Effector memory CD4-positive, alpha-beta T cell (primary cell): Measurements from ENCODE around the gene HEXIM1.

ENCODE experiments used
- DNase-seq, 3 donors: peaks; one replicate each; pipeline ENCODE4 v3.0.0-alpha.2; 2020
- H3K27ac ChIP-seq: 2 replicates; pipeline ENCODE4 v1.7.0; 2013; ENCODE audit warnings: mild to moderate bottlenecking, low read length, moderate library complexity; ENCODE audit not compliant: insufficient read depth, poor library complexity, severe bottlenecking
- H3K27me3 ChIP-seq: replicated peaks from 2 replicates; pipeline ENCODE4 v1.7.0; 2013; ENCODE audit warnings: mild to moderate bottlenecking, low read length; ENCODE audit not compliant: insufficient read depth, control insufficient read depth, poor library complexity, severe bottlenecking
- H3K36me3 ChIP-seq: 2 replicates; pipeline ENCODE4 v1.7.0; 2013; ENCODE audit warnings: mild to moderate bottlenecking, low read length, moderate library complexity; ENCODE audit not compliant: control insufficient read depth, insufficient read depth
- H3K4me1 ChIP-seq: 2 replicates; pipeline ENCODE4 v1.7.0; 2013; ENCODE audit warnings: low read length, mild to moderate bottlenecking; ENCODE audit not compliant: control insufficient read depth, insufficient read depth, poor library complexity, severe bottlenecking
- H3K4me3 ChIP-seq: 2 replicates; pipeline ENCODE4 v1.7.0; 2013; ENCODE audit warnings: low read length, low read depth, mild to moderate bottlenecking; ENCODE audit not compliant: insufficient read depth, poor library complexity, severe bottlenecking
- H3K9me3 ChIP-seq: 2 replicates; pipeline ENCODE4 v1.7.0; 2013; ENCODE audit warnings: mild to moderate bottlenecking, low read length, moderate library complexity; ENCODE audit not compliant: control insufficient read depth

HEXIM1 gene

DNA sequence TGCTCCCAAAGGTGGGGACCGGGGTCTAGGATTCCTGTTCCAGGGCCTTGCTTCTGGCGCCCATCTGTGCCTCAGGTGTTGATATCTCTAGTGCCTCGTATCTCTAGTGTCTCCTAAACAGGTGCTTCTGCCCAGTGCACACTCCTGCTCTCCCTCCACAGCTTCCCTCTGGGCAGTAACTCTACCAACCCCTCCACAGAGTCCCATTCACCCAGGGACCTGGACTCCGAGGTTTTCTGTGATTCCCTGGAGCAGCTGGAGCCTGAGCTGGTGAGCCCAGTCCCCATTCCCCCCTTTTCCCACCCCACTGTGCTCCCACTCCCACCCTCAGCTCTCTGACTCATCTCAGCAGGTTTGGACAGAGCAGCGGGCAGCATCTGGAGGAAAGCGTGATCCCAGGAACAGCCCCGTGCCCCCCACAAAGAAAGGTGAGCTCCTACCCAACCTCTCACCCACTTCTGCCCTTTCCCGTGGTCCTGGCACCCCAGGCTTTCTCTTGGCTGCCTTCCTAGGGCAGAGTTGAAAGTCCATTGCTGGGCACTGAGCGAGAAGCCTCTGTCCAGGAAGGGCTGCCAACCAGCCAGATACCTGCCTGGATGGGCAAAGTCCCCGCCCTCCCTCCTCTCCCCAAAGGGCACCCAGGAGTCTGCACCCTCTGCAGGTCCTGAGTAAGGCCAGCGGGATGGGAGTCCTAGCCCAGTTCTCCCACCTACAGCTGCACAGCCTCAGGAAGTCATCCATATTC lies 10.5 kb upstream of the HEXIM1 start:
- DNase-seq: no peak
- H3K27me3 ChIP-seq: no peaks in the 10 kb centered on the region
- H3K9me3 ChIP-seq: no peaks in the 10 kb centered on the region
- H3K36me3 ChIP-seq: no peaks in the 10 kb centered on the region
- no peak overlapping the region for H3K27ac ChIP-seq
- no peak overlapping the region for H3K4me3 ChIP-seq
- H3K4me1 ChIP-seq: peaks cover 24% of the 10 kb centered on the region

DNA sequence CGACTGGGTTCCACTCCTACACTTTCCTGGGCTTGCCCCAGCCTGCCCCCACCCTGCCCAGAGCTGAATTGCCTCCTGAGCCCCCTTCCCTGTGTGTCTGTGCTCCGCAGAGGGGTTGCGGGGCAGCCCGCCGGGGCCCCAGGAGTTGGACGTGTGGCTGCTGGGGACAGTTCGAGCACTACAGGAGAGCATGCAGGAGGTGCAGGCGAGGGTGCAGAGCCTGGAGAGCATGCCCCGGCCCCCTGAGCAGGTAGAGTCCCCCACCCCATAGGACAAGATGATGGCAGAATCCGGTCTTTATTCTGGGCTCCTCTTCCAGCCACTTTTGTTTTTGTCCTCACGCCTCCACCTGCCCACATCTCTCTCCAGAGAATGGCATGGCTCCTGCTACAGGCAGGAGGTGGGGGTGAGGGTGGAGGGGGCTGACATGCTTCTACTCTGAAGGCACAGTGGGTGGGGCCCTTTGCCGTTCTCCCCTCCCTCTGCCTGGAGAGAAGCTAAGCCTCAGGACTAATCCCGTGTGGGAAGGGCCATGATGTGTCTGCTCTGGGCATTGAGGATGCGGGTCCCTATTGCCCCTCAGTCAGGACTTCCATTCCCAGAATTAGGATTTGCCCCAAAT lies 9.3 kb upstream of the HEXIM1 start:
- no peak for DNase-seq
- Histone ChIP-seq H3K9me3 (no peaks in the 10 kb centered on the region), H3K4me1 (peaks cover 28% of the 10 kb centered on the region), H3K27ac (no peak overlapping the region), H3K27me3 (no peaks in the 10 kb centered on the region), H3K36me3 (no peaks in the 10 kb centered on the region), H3K4me3 (no peak overlapping the region)

DNA sequence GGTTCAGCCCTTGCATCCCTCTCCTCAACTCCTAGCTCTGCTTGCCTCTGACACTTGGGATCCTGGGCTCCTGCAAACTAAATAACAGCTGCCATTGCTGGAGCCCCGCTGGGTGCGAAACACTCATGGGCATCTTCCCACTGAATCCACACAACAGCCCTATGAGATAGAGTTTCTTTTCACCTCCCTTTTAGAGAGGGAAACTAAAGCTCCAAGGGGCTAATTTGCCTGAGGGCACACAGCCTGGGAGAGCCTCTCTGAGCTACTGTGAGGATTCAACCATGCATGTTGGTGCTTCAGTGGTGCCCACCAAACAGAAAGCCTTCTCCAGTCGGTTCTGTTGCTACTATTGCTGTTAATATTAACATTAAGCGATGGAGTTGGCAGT lies 8.7 kb upstream of the HEXIM1 start:
- no peaks in the 10 kb centered on the region for H3K9me3 ChIP-seq
- no peaks in the 10 kb centered on the region for H3K27me3 ChIP-seq
- H3K36me3 ChIP-seq: no peaks in the 10 kb centered on the region
- DNase-seq: no peak
- H3K4me1 ChIP-seq: peaks cover 30% of the 10 kb centered on the region
- H3K27ac ChIP-seq: no peak overlapping the region
- H3K4me3 ChIP-seq: no peak overlapping the region

DNA sequence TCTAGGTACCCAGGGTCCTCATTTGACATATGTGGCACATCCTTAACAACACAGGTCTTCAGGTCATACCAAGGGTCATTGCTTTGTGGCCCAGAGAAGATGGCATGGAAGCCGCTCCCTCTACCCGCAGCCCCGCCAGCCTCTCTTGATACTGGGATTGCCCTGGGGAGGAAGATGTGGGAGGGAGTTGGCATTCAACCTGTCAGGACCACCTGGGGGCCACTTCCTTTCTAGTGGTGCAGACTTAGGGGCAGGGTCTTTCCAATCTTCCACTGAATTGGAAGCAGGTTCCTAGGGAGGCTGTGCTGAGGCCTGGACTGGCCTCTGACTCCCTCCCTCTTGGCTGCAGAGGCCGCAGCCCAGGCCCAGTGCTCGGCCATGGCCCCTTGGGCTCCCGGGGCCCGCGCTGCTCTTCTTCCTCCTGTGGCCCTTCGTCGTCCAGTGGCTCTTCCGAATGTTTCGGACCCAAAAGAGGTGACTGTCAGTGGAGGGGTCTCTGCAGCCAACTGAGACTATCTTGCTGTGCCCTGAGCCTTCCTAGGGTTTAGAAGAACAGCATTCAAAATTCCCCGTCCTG lies 5.1 kb upstream of the HEXIM1 start:
- Histone ChIP-seq H3K4me1 (peaks cover 25% of the 10 kb centered on the region), H3K4me3 (no peak overlapping the region), H3K9me3 (no peaks in the 10 kb centered on the region), H3K27me3 (no peaks in the 10 kb centered on the region), H3K27ac (no peak overlapping the region), H3K36me3 (no peaks in the 10 kb centered on the region)
- no peak for DNase-seq

DNA sequence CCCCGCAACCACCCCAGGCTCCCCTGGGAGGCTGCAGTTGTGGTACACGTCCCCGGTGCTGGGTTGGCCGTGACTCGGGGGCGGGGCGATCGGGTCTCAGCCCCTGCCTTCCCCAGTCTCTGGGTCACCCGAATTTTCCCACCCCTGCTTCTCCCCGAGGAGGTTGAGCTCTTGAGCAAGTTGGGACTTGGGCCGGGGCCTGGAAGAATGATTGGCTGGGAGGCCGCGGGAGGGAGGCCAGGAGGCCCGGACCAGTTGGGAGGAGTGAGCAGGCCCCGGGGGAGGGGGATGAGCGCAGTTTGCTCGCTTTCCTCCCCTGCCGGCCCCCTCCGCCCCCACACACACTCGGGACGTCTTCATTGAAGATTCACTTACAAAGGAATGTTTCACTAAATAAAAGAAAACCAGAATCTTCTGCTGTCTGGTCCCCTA lies 4.5 kb upstream of the HEXIM1 start:
- Histone ChIP-seq H3K27ac (peak overlapping the region; percentile 31), H3K4me3 (peak overlapping the region; percentile 44), H3K36me3 (no peaks in the 10 kb centered on the region), H3K4me1 (peaks cover 25% of the 10 kb centered on the region), H3K27me3 (no peaks in the 10 kb centered on the region), H3K9me3 (no peaks in the 10 kb centered on the region)
- DNase-seq: no peak

DNA sequence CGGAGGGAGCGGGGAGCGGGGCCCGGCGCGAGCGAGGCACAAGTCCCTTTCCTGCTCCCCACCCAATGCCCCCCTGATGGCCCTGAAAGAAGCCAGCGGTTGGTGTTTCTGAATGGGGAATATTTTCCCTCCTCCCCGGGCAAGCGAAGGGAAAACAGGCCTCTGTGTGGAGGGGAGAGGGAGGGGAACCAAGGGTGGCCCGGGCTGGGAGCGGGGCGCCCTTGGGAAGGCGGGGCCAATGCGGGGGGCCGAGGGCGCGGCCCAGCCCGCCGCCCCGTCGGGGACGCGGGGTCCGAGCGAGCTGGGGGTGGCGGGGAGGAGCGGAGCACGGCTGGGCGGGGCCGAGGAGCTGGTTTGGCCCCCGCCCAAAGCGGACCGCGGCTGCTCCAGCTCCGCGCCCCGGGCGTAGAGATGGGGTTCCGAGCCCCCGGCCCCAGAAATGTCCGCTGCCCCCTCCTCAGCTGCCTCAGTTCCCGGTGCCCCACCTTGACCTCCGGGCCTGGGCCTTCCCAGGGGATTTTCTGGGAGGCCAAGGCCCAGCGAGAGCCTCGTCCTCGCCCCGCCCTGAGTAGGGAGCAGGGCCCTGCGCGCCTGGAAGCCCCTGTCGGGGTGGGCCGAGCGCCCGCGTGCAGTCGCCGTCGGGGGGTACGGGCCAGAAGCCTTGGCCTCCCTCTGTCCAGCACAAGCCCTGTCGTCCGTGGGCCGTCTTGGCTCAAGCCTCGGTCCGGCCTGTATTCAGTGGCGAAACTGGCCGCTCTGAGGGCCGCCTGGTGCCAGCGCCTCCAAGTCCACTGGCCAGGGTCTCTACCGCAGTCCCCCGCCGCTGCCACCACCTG lies 3.9 kb upstream of the HEXIM1 start:
- Histone ChIP-seq H3K36me3 (no peaks in the 10 kb centered on the region), H3K4me1 (peaks cover 25% of the 10 kb centered on the region), H3K4me3 (peak overlapping the region; percentile 44), H3K9me3 (no peaks in the 10 kb centered on the region), H3K27me3 (no peaks in the 10 kb centered on the region), H3K27ac (peak overlapping the region; percentile 31)
- no peak for DNase-seq

DNA sequence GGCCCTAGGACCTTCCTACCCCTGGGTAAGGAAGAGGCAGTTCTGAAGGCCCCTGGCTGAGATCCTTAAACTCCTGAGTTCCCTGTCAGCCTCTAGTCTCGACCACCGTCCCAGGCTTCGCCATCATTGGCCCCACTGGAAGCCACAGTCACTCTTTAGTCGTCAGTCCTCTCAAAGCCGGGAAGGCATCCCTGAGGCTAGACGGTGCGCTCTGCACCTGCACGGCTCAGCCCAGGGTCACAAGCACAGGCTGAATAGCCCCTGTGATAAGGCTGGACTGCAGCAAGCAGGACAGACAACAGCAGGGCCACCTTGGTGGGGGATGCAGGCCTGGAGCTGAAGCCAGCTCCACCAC lies 3.3 kb upstream of the HEXIM1 start:
- Histone ChIP-seq H3K27ac (no peak overlapping the region), H3K4me1 (peaks cover 25% of the 10 kb centered on the region), H3K9me3 (no peaks in the 10 kb centered on the region), H3K27me3 (no peaks in the 10 kb centered on the region), H3K4me3 (no peak overlapping the region), H3K36me3 (no peaks in the 10 kb centered on the region)
- DNase-seq: no peak

DNA sequence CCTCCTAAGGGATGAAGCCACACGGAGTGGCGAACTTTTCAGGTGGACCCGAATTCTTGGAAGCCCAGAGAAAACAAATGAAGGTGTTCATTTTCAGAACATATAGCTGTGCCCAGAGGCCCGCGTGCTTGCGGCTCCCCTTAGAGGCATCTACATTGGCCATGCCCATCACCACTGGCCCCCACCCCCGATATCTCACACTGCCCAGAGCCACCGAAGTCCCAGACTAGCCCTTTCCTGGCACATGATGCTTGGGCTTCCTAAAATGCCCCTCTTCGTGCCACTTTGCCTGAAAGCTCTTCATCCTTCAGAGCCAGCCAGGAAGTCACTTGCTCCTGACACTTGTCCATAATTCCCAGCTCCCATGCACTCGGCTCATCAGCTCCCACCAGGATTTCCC lies 2.1 kb upstream of the HEXIM1 start:
- peaks cover 30% of the 10 kb centered on the region for H3K4me1 ChIP-seq
- no peaks in the 10 kb centered on the region for H3K9me3 ChIP-seq
- H3K27me3 ChIP-seq: no peaks in the 10 kb centered on the region
- H3K27ac ChIP-seq: no peak overlapping the region
- H3K36me3 ChIP-seq: no peaks in the 10 kb centered on the region
- no peak for DNase-seq
- no peak overlapping the region for H3K4me3 ChIP-seq

DNA sequence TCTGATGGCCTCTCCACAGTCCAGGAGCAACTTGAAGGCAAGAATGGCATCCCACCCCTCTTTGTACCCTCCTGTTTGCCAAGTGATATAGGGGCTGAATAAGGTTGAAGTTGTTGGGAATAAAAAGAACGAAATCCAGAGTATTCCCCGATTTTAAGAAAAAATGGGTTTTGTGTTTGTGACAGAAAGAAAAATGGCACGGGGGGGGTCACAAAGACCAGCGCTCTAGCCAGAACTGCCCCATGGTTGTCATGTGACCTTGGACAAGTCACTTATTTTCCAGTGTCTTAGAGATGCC lies 1.7 kb upstream of the HEXIM1 start:
- Histone ChIP-seq H3K9me3 (no peaks in the 10 kb centered on the region), H3K4me3 (no peak overlapping the region), H3K4me1 (peaks cover 29% of the 10 kb centered on the region), H3K27ac (no peak overlapping the region), H3K36me3 (no peaks in the 10 kb centered on the region), H3K27me3 (no peaks in the 10 kb centered on the region)
- no peak for DNase-seq
